SK-N-SH (cell line): ENCODE measurements around the gene UBE2E3. TPM values are rescaled to one million over a fixed set of nuclear protein-coding genes. Genes with fewer than 3 reads are reported as not detected.

Experiments used
- CTCF ChIA-PET: fragments of 300-600, 350-600 bp; formaldehyde crosslinking; extraction: SDS; loops from one replicate; lab custom pipeline; 2021; lab: Yijun Ruan, JAX
- POLR2A ChIA-PET: fragments of 350-600 bp; sonication (Branson Sonifier 250); formaldehyde crosslinking; extraction: SDS; loops from one replicate; lab custom pipeline; 2020; ENCODE audit warnings: antibody characterized with exemption, inconsistent platforms; lab: Yijun Ruan, JAX
- DNase-seq: peaks from one replicate; pipeline ENCODE4 v3.0.0; 2012
- H2AFZ ChIP-seq: fragments of 200-600 bp; sonication (generic); 2 replicates; pipeline ENCODE4 v1.8.1; 2016; ENCODE audit warnings: antibody characterized with exemption, mild to moderate bottlenecking, low read depth
- H3F3A ChIP-seq: fragments of 200-600 bp; sonication (generic); replicated peaks from 2 replicates; pipeline ENCODE3; 2016; ENCODE audit warnings: antibody characterized with exemption, mild to moderate bottlenecking; ENCODE audit not compliant: insufficient read depth
- H3K27ac ChIP-seq, 2 experiments: fragments of 200-500 bp in 1 of 2; fragments of 200-600 bp in 1 of 2; sonication (Bioruptor generic) in 1 of 2; sonication (generic), shearing (Covaris generic) in 1 of 2; 2 replicates each; pipeline versions ENCODE4 v1.5.1 to v1.6.1; 2014 to 2016; ENCODE audit warnings: low read depth in 2 of 2, inconsistent platforms in 1 of 2, low read length in 1 of 2, mild to moderate bottlenecking in 1 of 2, mixed read lengths in 1 of 2
- H3K27me3 ChIP-seq: fragments of 200-600 bp; sonication (generic), shearing (Covaris generic); 2 replicates; pipeline ENCODE4 v1.6.1; 2016; ENCODE audit warnings: mixed run types; ENCODE audit not compliant: insufficient read depth
- H3K36me3 ChIP-seq, 2 experiments: fragments of 200-500 bp in 1 of 2; fragments of 200-600 bp in 1 of 2; sonication (Bioruptor generic) in 1 of 2; sonication (generic) in 1 of 2; replicated peaks in 1 of 2; 2 replicates each; pipeline versions ENCODE3 to v1.5.1; 2014 to 2016; ENCODE audit warnings: low read length in 1 of 2, mild to moderate bottlenecking in 1 of 2; ENCODE audit not compliant: insufficient read depth in 2 of 2, control insufficient read depth in 1 of 2
- H3K4me1 ChIP-seq, 2 experiments: fragments of 200-500 bp in 1 of 2; fragments of 200-600 bp in 1 of 2; sonication (Bioruptor generic) in 1 of 2; sonication (generic), shearing (Covaris generic) in 1 of 2; 2 replicates each; pipeline versions ENCODE4 v1.5.1 to v1.6.1; 2014 to 2016; ENCODE audit warnings: low read depth in 1 of 2, low read length in 1 of 2, mixed run types in 1 of 2; ENCODE audit not compliant: insufficient read depth in 2 of 2, control insufficient read depth in 1 of 2
- H3K4me2 ChIP-seq: fragments of 200-600 bp; sonication (generic), shearing (Covaris generic); 2 replicates; pipeline ENCODE4 v1.6.1; 2017; ENCODE audit warnings: mixed run types
- H3K4me3 ChIP-seq, 2 experiments: fragments of 200-500 bp in 1 of 2; fragments of 200-600 bp in 1 of 2; sonication (Bioruptor generic) in 1 of 2; sonication (generic), shearing (Covaris generic) in 1 of 2; 2 replicates each; pipeline versions ENCODE4 v1.5.1 to v1.8.1; 2014 to 2016; ENCODE audit warnings: low read depth in 2 of 2, inconsistent platforms in 1 of 2, low read length in 1 of 2, mild to moderate bottlenecking in 1 of 2, mixed read lengths in 1 of 2, moderate library complexity in 1 of 2
- H3K79me2 ChIP-seq: fragments of 200-600 bp; sonication (generic); 2 replicates; pipeline ENCODE4 v1.8.1; 2017; ENCODE audit warnings: mild to moderate bottlenecking; ENCODE audit not compliant: insufficient read depth
- H3K9ac ChIP-seq: fragments of 200-600 bp; sonication (generic); 2 replicates; pipeline ENCODE4 v1.6.1; 2017; ENCODE audit warnings: mixed run types
- H3K9me2 ChIP-seq: fragments of 200-600 bp; sonication (generic); 2 replicates; pipeline ENCODE4 v1.6.1; 2017; ENCODE audit warnings: mixed run types
- H3K9me3 ChIP-seq: fragments of 200-600 bp; sonication (generic); 2 replicates; pipeline ENCODE4 v1.6.1; 2017; ENCODE audit warnings: mixed run types, mild to moderate bottlenecking, moderate library complexity
- H4K20me1 ChIP-seq: fragments of 200-600 bp; sonication (generic); 2 replicates; pipeline ENCODE4 v1.6.1; 2017; ENCODE audit warnings: mild to moderate bottlenecking, mixed run types; ENCODE audit not compliant: insufficient read depth
- CHD2 ChIP-seq: fragments of 150-350 bp; IDR thresholded peaks from 2 replicates; pipeline ENCODE4 v1.6.1; 2018; ENCODE audit warnings: low read length; ENCODE audit not compliant: partially characterized antibody
- EZH2phosphoT487 ChIP-seq: fragments of 200-600 bp; sonication (generic); IDR thresholded peaks from 2 replicates; pipeline ENCODE4 v1.6.1; 2017; ENCODE audit warnings: low read depth, mixed run types, mild to moderate bottlenecking, antibody characterized with exemption, moderate library complexity, borderline replicate concordance
- FOSL2 ChIP-seq: IDR thresholded peaks from 2 replicates; pipeline ENCODE4 v1.4.0; 2012; ENCODE audit warnings: low read depth, mild to moderate bottlenecking, moderate library complexity, borderline replicate concordance
- FOXJ3 ChIP-seq: sonication (generic); formaldehyde crosslinking; IDR thresholded peaks from 2 replicates; pipeline ENCODE4 v1.5.1; 2020; ENCODE audit warnings: mild to moderate bottlenecking, missing genetic modification reagents
- GABPA ChIP-seq: IDR thresholded peaks from 2 replicates; pipeline ENCODE4 v1.4.0; 2012; ENCODE audit warnings: low read depth, mild to moderate bottlenecking
- RAD21 ChIP-seq: IDR thresholded peaks from 2 replicates; pipeline ENCODE4 v1.6.1; 2012; ENCODE audit warnings: mild to moderate bottlenecking, low read length
- SMC3 ChIP-seq: IDR thresholded peaks from 2 replicates; pipeline ENCODE4 v1.6.1; 2012; ENCODE audit warnings: low read depth, low read length, improper control_type of control experiment
- WGBS: methylation state at CpG from one replicate; pipeline ENCODE4 v1.1.6; 2017; ENCODE audit warnings: low lambda C conversion rate; 5-methylcytosine and 5-hydroxymethylcytosine counted together
- polyA plus RNA-seq, 3 experiments: library from polyadenylated mRNA; depleted of rRNA; stranded (reverse); fragments of >200 nt; gene quantifications; 2 replicates each; pipeline ENCODE4 v1.2.3, GENCODE V29; 2012
- TF ChIP-seq, protein P1 (sequence below): fragments of 150-350 bp; IDR thresholded peaks from 2 replicates; pipeline ENCODE4 v1.6.1; 2017; ENCODE audit warnings: antibody characterized with exemption, low read length, low read depth, borderline replicate concordance
- TF ChIP-seq, protein P2 (sequence below): IDR thresholded peaks from 2 replicates; pipeline ENCODE4 v1.4.0; 2012; ENCODE audit warnings: low read depth
- TF ChIP-seq, protein P3 (sequence below): fragments of 150-350 bp; IDR thresholded peaks from 2 replicates; pipeline ENCODE4 v1.6.1; 2016; ENCODE audit warnings: mild to moderate bottlenecking, low read depth, low read length
- TF ChIP-seq, protein P4 (sequence below): IDR thresholded peaks from 2 replicates; pipeline ENCODE4 v1.4.0; 2012; ENCODE audit warnings: low read depth, borderline replicate concordance

The UBE2E3 gene
- polyA plus RNA-seq, 1 of the 3 experiments (the other 2 are of a cell fraction) = 62.9 TPM

DNA sequence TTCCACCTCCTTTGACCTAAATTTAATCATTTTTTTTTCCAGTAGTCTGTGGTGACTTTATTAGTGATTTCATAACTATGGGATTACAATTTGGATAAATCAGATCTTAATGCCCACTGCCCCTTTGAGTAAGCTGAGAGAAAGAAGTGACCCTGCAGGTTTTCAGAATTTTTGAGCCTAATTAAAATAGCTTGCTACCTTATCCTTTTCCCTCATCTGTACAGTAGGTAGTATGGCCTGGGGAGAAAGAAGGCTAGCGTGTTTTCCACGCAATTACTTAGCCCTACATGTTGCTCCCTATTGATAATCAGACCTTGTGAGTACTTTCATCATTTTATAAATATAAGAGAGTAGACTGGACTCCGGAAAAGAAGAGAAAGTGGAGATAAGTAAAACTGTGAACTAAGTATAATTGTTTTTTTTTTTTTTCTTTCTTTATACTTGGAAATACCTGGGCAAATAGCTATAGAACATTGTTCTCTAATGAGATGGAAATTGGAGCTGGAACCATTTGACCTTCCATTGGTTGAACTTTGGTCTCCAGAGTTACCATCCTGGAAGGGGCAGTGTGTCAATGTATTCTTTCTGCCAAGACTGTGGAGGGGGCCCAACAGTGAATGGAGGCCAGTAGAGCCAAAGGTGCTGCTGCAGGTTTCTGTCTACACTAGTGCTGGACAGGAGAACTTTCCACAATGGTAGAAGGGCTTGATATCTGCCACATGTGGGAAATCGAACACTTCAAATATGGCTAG is 26.9 kb downstream of the UBE2E3 start (continued):
- TF ChIP-seq, protein P1, sequence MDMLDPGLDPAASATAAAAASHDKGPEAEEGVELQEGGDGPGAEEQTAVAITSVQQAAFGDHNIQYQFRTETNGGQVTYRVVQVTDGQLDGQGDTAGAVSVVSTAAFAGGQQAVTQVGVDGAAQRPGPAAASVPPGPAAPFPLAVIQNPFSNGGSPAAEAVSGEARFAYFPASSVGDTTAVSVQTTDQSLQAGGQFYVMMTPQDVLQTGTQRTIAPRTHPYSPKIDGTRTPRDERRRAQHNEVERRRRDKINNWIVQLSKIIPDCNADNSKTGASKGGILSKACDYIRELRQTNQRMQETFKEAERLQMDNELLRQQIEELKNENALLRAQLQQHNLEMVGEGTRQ = no peak
- TF ChIP-seq GABPA = no peak
- no peak for TF ChIP-seq RAD21
- TF ChIP-seq FOSL2 = no peak
- no peak for TF ChIP-seq SMC3
- TF ChIP-seq, protein P2, sequence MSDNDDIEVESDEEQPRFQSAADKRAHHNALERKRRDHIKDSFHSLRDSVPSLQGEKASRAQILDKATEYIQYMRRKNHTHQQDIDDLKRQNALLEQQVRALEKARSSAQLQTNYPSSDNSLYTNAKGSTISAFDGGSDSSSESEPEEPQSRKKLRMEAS = no peak
- TF ChIP-seq, protein P3, sequence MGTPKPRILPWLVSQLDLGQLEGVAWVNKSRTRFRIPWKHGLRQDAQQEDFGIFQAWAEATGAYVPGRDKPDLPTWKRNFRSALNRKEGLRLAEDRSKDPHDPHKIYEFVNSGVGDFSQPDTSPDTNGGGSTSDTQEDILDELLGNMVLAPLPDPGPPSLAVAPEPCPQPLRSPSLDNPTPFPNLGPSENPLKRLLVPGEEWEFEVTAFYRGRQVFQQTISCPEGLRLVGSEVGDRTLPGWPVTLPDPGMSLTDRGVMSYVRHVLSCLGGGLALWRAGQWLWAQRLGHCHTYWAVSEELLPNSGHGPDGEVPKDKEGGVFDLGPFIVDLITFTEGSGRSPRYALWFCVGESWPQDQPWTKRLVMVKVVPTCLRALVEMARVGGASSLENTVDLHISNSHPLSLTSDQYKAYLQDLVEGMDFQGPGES = no peak
- no peak for TF ChIP-seq FOXJ3 (CRISPR knock-in tag)
- TF ChIP-seq CHD2 = no peak

DNA sequence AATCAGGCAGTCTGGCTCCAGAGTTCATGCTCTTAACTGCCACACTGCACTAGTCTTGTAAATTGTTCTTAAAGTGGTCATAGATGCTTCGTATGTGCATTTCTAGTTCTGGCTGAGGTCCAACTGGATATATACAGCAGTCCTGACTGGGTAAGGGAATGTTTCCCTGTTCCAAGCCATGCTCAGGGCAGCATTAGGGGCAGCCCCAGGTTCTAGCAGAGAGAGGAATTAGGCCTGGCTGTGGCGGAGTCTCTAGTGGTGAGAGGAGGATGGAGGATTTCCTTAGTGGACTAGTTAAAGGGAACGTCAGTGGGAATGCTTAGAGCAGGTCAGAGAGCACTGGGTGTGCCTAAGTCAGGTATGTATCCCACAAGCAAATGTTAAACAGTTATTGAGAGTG is 28.0 kb downstream of the UBE2E3 start:
- POLR2A ChIA-PET = no interaction called here
- Histone ChIP-seq H3K4me3 (no peak overlapping the region), H3K27ac (no peak overlapping the region), H3K9ac (no peak overlapping the region), H3K9me2 (no peaks in the 10 kb centered on the region), H3F3A (no peaks in the 10 kb centered on the region), H3K27me3 (no peaks in the 10 kb centered on the region), H4K20me1 (peaks cover 51% of the 10 kb centered on the region), H2AFZ (no peak overlapping the region), H3K36me3 (no peaks in the 10 kb centered on the region), H3K4me1 (peaks cover 6 to 14% of the 10 kb centered on the region in 2 experiments; a peak in 3 of 4 replicates), H3K4me2 (no peak overlapping the region), H3K79me2 (peaks cover 86% of the 10 kb centered on the region), H3K9me3 (no peaks in the 10 kb centered on the region)
- 95% methylated on average over 3 of the region's 3 CpGs for WGBS
- CTCF ChIA-PET = no interaction called here
- no peak for TF ChIP-seq EZH2phosphoT487
- TF ChIP-seq, protein P4, sequence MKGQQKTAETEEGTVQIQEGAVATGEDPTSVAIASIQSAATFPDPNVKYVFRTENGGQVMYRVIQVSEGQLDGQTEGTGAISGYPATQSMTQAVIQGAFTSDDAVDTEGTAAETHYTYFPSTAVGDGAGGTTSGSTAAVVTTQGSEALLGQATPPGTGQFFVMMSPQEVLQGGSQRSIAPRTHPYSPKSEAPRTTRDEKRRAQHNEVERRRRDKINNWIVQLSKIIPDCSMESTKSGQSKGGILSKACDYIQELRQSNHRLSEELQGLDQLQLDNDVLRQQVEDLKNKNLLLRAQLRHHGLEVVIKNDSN = no peak
- DNase-seq = no peak
